Neural progenitor cell (in vitro differentiated cells): Measurements from ENCODE around the gene GSTT2.
"Not testable (repeated sequence)": the region's sequence is repeated elsewhere in the genome, so short reads cannot be mapped to it uniquely, and the experiment has no call there.

ENCODE experiments used
- CTCF ChIP-seq: fragments of 200-600 bp; sonication (generic); IDR thresholded peaks from 2 replicates; pipeline ENCODE4 v1.5.1; 2017; ENCODE audit warnings: antibody characterized with exemption, mild to moderate bottlenecking
- EZH2 ChIP-seq: fragments of 200-600 bp; sonication (generic); IDR thresholded peaks from 2 replicates; pipeline ENCODE4 v1.6.1; 2017; ENCODE audit warnings: antibody characterized with exemption, mild to moderate bottlenecking, moderate library complexity

GRCh38 chr22:23971927-23972326 is 8.0 kb upstream of the GSTT2 start:
- not testable (repeated sequence) for TF ChIP-seq CTCF, EZH2
